SH-SY5Y (cell line): ENCODE data around the gene RAD51B.

Experiments used
- GATA2 ChIP-seq: IDR thresholded peaks from 2 replicates; pipeline ENCODE4 v1.6.1; 2011; ENCODE audit warnings: mild to moderate bottlenecking, low read depth, low read length
- GATA3 ChIP-seq: IDR thresholded peaks from 2 replicates; pipeline ENCODE4 v1.6.1; 2011; ENCODE audit warnings: low read depth, mild to moderate bottlenecking, low read length, moderate library complexity

GRCh38 chr14:67942080-67942710 is 122.6 kb downstream of the RAD51B start:
- TF ChIP-seq GATA3 (no peak), GATA2 (no peak)
